Mucosa of rectum (tissue), 2 donors: Measurements from ENCODE around the gene GPD2.

Experiments
- H3K27ac ChIP-seq, 2 donors: one replicate each; pipeline ENCODE4 v1.7.0; 2013; ENCODE audit warnings: inconsistent platforms in 2 of 2, low read depth in 2 of 2, low read length in 2 of 2
- H3K27me3 ChIP-seq, 2 donors: one replicate each; pipeline ENCODE4 v1.7.0; 2013; ENCODE audit warnings: low read length in 2 of 2; ENCODE audit not compliant: control insufficient read depth in 2 of 2, insufficient read depth in 2 of 2
- H3K36me3 ChIP-seq, 2 donors: one replicate each; pipeline ENCODE4 v1.7.0; 2013; ENCODE audit warnings: low read length in 2 of 2; ENCODE audit not compliant: control insufficient read depth in 2 of 2, insufficient read depth in 2 of 2
- H3K4me1 ChIP-seq, 2 donors: one replicate each; pipeline ENCODE4 v1.7.0; 2013; ENCODE audit warnings: low read length in 2 of 2, mild to moderate bottlenecking in 1 of 2; ENCODE audit not compliant: control insufficient read depth in 2 of 2, insufficient read depth in 2 of 2
- H3K4me3 ChIP-seq, 2 donors: one replicate each; pipeline ENCODE4 v1.7.0; 2013; ENCODE audit warnings: low read length in 2 of 2
- H3K9ac ChIP-seq, 2 donors: one replicate each; pipeline ENCODE4 v1.7.0; 2013; ENCODE audit warnings: low read length in 2 of 2, low read depth in 1 of 2, mild to moderate bottlenecking in 1 of 2
- H3K9me3 ChIP-seq, 2 donors: one replicate each; pipeline ENCODE4 v1.7.0; 2013; ENCODE audit warnings: low read length in 2 of 2; ENCODE audit not compliant: control insufficient read depth in 2 of 2
- donor health status: healthy.
- donor health status: Normal muscosa, but diverticular disease.

GPD2 gene

GRCh38 chr2:156473445-156473844 is 37.3 kb downstream of the GPD2 start:
- Histone ChIP-seq H3K9me3 (no peaks in the 10 kb centered on the region), H3K9ac (no peak overlapping the region), H3K4me3 (no peak overlapping the region), H3K27ac (no peak overlapping the region), H3K4me1 (no peaks in the 10 kb centered on the region), H3K27me3 (no peaks in the 10 kb centered on the region), H3K36me3 (peaks cover 0 to 4% of the 10 kb centered on the region in 2 donors)

- Histone ChIP-seq H3K27me3 (no peaks in the 10 kb centered on the region), H3K9me3 (no peaks in the 10 kb centered on the region), H3K36me3 (peaks cover 0 to 4% of the 10 kb centered on the region in 2 donors), H3K4me1 (no peaks in the 10 kb centered on the region), H3K4me3 (no peak overlapping the region), H3K9ac (no peak overlapping the region), H3K27ac (no peak overlapping the region)
These were observed 38.2 kb downstream of the GPD2 start for GRCh38 chr2:156474401-156474800.

GRCh38 chr2:156476021-156476849 is 40.1 kb downstream of the GPD2 start:
- Histone ChIP-seq H3K4me3 (no peak overlapping the region), H3K27ac (no peak overlapping the region), H3K9me3 (no peaks in the 10 kb centered on the region), H3K36me3 (peaks cover 0 to 4% of the 10 kb centered on the region in 2 donors), H3K4me1 (no peaks in the 10 kb centered on the region), H3K27me3 (no peaks in the 10 kb centered on the region), H3K9ac (no peak overlapping the region)

GRCh38 chr2:156476850-156477206 is 40.6 kb downstream of the GPD2 start:
- Histone ChIP-seq H3K4me3 (no peak overlapping the region), H3K9ac (no peak overlapping the region), H3K9me3 (no peaks in the 10 kb centered on the region), H3K36me3 (peaks cover 0 to 4% of the 10 kb centered on the region in 2 donors), H3K27ac (no peak overlapping the region), H3K4me1 (no peaks in the 10 kb centered on the region), H3K27me3 (no peaks in the 10 kb centered on the region)

GRCh38 chr2:156480376-156480775 is 44.2 kb downstream of the GPD2 start:
- Histone ChIP-seq H3K36me3 (peaks cover 0 to 4% of the 10 kb centered on the region in 2 donors), H3K9me3 (no peaks in the 10 kb centered on the region), H3K27me3 (no peaks in the 10 kb centered on the region), H3K4me1 (no peaks in the 10 kb centered on the region), H3K4me3 (no peak overlapping the region), H3K9ac (no peak overlapping the region), H3K27ac (no peak overlapping the region)

- Histone ChIP-seq H3K4me1 (no peaks in the 10 kb centered on the region), H3K36me3 (peaks cover 0 to 4% of the 10 kb centered on the region in 2 donors), H3K27me3 (no peaks in the 10 kb centered on the region), H3K9ac (no peak overlapping the region), H3K9me3 (no peaks in the 10 kb centered on the region), H3K4me3 (no peak overlapping the region), H3K27ac (no peak overlapping the region)
These were observed 45.1 kb downstream of the GPD2 start for GRCh38 chr2:156481312-156481711.

GRCh38 chr2:156483741-156484173 is 47.6 kb downstream of the GPD2 start:
- H3K27ac ChIP-seq, result no peak overlapping the region
- no peaks in the 10 kb centered on the region for H3K4me1 ChIP-seq
- no peaks in the 10 kb centered on the region for H3K9me3 ChIP-seq
- H3K9ac ChIP-seq, result no peak overlapping the region
- no peak overlapping the region for H3K4me3 ChIP-seq
- no peaks in the 10 kb centered on the region for H3K36me3 ChIP-seq
- H3K27me3 ChIP-seq, result no peaks in the 10 kb centered on the region

GRCh38 chr2:156486147-156486546 is 50.0 kb downstream of the GPD2 start:
- no peak overlapping the region for H3K27ac ChIP-seq
- H3K4me1 ChIP-seq, result no peaks in the 10 kb centered on the region
- no peaks in the 10 kb centered on the region for H3K27me3 ChIP-seq
- H3K9ac ChIP-seq, result no peak overlapping the region
- no peaks in the 10 kb centered on the region for H3K36me3 ChIP-seq
- no peak overlapping the region for H3K4me3 ChIP-seq
- no peaks in the 10 kb centered on the region for H3K9me3 ChIP-seq

GRCh38 chr2:156486614-156487013 is 50.4 kb downstream of the GPD2 start:
- no peak overlapping the region for H3K4me3 ChIP-seq
- no peak overlapping the region for H3K27ac ChIP-seq
- H3K9me3 ChIP-seq, result no peaks in the 10 kb centered on the region
- no peak overlapping the region for H3K9ac ChIP-seq
- no peaks in the 10 kb centered on the region for H3K27me3 ChIP-seq
- H3K36me3 ChIP-seq, result no peaks in the 10 kb centered on the region
- H3K4me1 ChIP-seq, result no peaks in the 10 kb centered on the region

GRCh38 chr2:156489195-156489594 is 53.0 kb downstream of the GPD2 start:
- no peaks in the 10 kb centered on the region for H3K4me1 ChIP-seq
- no peak overlapping the region for H3K27ac ChIP-seq

More at GRCh38 chr2:156489195-156489594, 53.0 kb downstream of the GPD2 start:
- Histone ChIP-seq H3K4me3 (no peak overlapping the region), H3K9ac (no peak overlapping the region), H3K36me3 (no peaks in the 10 kb centered on the region), H3K9me3 (no peaks in the 10 kb centered on the region), H3K27me3 (no peaks in the 10 kb centered on the region)
